GM21786 (cell line): Measurements from ENCODE around the gene SLC26A2.
"Not testable (repeated sequence)": the region's sequence is repeated elsewhere in the genome, so short reads cannot be mapped to it uniquely, and the experiment has no call there.

ENCODE experiments used
- ATAC-seq: cut with Tn5 transposase; IDR thresholded peaks from one replicate; pipeline ENCODE4 v1.9.1; 2021; ENCODE audit not compliant: unreplicated experiment

The SLC26A2 gene

DNA sequence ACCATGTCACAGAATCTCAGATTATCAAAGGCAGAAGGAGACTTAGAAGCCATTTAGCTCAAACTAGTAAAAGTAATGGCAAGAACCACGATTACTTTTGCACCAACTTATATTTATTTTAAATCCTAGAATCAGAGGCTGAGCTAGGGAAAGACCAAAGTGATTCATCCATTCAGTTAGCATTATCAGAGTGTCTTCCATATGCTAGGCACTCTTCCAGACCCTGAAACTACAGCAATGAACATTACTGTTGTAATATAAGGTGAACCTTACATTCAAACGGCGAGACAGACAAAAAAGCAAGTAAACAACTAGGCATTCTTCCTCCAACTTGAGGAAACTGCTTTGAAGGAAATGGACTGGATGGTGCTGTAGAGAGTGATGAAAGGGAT lies 23.9 kb upstream of the SLC26A2 start:
- ATAC-seq = no peak

DNA sequence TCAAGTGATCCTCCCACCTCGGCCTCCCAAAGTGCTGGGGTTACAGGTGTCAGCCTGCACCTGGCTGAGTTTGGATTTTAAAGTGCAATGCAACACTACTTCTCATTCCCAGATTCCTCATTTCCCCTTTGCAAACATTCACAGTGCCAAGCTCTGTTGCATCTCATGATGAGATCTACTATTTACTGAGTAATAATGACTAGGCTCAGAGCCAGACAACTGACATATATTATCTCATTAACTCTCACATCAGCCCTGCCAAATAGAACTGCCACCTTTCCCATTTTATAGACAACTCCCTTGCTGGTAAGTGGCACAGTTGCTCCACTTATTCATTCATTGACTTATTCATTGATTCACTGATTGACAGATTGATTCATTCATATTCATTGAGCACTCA lies 22.9 kb upstream of the SLC26A2 start:
- no peak for ATAC-seq

DNA sequence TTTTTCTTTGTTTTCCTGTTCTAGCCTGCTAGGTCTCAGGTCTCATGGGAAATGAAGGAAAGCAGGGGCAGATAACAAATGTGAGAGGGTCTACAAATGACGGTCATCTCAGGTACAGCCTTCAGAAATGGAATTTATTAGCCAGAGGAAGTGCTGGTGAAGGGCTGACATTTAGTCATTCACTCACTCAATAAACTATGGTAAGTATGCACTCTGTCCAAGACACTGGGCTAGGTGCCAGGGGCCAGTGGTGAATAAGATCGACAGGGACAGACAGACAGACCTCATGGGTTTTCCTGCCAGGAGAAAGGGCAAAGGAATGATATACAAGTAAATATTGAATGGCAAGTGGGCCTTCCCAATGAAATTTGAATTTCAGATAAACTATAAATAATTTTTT lies 22.3 kb upstream of the SLC26A2 start:
- ATAC-seq = no peak

DNA sequence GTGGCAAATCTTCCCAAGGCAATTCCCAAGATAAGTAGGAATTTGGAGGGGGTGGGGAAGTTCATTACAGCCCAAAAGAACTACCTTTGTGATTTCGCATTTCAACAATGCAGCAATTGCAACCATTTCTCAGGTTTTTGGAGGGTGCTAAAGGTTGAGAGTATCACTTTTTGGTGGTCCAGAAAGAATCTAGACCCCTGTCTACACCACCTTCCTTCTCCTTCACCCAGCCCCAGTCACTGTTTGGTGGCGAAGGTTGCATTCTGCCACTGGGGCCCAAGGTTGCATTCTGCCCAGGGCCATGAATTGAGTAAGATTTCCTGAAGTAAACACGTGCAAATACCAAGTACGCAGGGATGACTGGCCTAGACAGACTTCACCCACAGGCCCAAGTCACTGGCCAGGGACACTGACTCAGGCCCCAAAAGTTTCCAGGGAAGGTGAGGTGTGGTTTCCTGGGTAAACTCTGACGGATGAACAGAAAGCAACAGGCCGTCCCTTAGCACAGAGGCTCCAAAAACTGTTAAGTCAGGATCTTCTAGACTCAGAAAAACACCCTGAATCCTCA lies 21.7 kb upstream of the SLC26A2 start:
- ATAC-seq = no peak

DNA sequence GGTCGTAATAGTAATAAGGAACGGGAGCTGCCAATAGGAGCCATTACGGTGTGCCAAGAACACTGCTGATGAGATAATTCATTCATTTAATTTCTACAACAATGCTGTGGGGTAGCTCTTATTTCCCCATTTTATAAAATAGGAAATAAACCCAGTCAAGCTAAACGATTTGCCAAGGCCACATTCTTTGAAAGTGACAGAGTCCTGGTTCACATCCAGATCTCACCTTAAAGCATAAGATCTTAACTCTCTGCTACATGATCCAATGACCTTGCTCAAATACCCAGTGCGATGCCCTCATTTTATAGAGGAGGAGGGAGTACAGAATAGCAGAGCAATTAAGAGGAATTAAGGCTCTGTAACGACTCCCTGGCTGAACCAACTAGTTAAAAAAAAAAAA lies 21.0 kb upstream of the SLC26A2 start:
- no peak for ATAC-seq

DNA sequence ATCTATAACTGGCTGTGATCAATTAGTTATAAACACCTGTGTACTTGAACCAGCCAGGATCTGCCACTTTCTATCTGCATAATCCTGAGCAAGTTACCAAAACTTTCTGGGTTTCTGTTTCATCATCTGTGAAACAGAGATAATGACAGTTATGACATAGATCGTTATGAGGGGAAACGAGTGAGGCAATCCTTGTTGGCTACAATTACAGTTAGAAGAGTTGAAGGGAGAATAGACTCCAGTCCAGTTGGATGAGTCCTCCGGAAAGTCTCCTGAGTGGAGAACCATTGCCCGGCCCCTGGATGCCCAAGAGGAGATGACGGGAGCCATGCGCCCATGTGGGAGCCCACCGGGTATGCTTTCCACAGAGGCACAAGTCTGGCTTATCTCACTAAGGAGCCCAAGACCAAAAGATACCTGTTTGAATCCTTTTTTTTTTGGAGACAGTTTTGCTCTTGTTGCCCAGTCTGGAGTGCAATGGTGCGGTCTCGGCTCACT lies 20.4 kb upstream of the SLC26A2 start:
- ATAC-seq = peak; percentile 84

DNA sequence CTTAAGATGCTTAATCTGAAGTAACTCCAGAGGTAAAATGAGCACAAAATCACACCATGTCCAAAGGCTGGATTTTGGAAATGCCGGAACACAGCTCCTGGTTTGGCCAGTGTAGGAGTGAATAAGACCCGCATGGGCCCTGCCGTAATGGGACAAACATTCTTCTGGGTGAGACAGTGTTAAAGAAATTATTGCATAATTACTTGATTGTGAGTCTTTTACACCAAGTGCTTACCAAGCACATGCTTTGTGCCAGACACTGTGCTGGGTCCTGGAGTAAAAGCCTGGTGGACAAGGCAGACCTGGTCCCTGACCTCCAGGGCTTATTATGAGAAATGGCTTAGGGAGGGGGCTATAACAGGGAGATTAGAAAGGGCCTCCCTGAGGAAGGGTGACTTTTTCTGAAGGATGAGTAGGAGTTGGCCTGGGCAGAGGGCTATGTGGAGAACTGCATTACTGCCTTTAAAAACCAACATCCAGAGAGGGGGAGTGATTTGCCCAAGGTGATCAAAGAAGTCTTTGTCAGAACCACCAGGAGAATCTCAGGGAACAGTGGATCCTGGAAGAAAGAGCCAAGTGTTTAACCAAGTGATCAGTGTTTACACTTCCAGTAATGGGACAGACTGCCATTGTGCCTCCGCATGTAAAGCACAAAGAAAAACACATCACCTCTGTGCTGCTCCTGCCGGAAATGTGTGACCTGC lies 19.5 kb upstream of the SLC26A2 start:
- no peak for ATAC-seq

DNA sequence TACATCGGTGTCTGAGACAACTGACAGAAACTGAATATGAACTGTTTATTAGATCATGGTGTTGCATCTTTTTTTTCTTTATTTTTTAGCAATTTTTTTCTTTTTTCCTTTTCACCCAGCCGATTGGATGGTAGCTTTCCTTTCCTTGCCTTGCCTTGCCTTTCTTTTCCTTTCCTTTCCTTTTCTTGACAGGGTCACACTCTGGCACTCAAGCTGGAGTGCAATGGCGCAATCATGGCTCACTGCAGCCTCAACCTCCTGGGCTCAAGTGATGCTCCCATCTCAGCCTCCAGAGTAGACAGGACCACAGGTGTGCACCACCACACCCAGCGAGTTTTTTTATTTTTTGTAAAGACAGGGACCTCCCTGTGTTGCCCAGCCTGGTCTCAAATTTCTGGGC lies 18.8 kb upstream of the SLC26A2 start:
- no peak for ATAC-seq

DNA sequence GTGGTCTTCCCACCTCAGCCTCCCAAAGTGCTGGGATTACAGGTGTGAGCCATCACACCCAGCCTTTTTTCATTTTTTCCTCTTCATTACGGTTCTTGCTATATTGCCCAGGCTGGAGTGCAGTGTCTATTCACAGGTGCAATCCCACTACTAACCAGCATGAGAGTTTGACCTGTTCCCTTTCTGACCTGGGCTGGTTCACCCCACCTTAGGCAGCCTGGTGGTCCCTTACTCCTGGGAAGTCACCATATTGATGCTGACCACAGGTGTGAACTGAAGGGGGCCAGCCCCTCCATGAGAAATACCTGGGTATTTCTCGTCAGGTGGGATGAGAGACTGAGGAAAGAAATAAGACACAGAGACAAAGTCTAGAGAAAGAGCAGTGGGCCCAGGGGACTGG lies 18.4 kb upstream of the SLC26A2 start:
- no peak for ATAC-seq

DNA sequence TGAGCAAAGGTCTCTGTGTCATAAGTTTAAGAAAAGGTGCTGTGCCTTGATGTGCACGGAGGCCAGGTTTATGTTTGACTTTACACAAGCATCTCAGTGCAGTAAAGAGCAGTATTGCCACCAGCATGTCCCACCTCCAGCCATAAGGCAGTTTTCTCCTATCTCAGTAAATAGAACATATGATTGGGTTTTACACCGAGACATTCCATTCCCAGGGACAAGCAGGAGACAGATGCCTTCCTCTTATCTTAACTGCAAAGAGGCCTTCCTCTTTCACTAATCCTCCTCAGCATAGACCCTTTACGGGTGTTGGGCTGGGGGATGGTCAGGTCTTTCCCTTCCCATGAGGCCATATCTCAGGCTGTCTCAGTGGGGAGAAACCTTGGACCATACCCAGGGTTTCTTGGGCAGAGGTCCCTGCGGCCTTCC lies 17.8 kb upstream of the SLC26A2 start:
- ATAC-seq = not testable (repeated sequence)

DNA sequence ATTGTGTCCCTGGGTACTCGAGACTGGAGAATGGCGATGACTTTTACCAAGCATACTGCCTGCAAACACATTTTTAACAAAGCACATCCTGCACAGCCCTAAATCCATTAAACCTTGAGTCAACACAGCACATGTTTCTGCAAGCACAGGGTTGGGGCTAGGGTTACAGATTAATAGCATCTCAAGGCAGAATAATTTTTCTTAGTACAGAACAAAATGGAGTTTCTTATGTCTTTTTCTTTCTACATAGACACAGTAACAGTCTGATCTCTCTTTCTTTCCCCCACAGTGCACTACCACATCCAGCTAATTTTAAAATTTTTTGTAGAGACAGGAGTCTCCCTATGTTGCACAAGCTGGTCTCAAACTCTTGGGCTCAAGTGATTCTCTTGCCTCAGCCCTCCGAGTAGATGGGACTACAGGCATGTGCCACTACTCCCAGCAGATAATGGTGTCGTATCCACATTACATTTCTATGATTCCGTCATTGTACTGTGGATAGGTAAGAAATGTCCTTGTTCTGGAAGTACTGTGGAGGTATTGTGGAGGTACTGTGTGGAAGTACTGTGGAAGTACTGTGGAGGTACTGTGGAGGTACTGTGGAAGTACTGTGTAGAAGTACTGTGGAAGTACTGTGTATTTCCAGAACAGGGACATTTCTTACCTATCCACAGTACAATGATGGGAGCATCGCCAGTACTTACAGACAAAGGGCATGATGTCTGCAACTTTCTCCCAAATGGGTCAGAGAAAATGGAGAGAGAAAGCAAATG lies 17.2 kb upstream of the SLC26A2 start:
- ATAC-seq = not testable (repeated sequence)

DNA sequence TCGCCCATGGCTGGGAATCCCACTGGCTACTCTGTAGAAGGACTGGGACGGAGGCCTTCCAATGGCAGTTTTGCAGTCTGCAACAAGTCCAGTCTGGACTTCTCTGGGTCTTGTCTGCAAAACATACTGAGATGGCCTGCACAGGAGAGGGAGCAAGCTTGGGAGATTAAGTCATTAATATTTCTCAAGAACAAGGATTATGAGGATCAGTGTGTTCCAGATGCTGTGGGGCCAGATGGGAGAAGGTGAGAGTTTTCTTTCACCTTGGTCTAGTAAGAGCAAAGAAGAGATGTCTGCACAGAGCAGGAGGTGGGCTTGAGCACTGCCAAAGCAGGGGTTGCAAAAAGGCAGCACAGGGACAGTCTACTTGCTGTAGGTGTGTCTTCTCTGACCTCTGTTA lies 15.9 kb upstream of the SLC26A2 start, which contains the start of gene PDE6A:
Gene PDE6A (minus strand): TSS at position 128 of the 400 bp plus-strand sequence. CDS start 120 bp downstream, at position 8.
- ATAC-seq = no peak

DNA sequence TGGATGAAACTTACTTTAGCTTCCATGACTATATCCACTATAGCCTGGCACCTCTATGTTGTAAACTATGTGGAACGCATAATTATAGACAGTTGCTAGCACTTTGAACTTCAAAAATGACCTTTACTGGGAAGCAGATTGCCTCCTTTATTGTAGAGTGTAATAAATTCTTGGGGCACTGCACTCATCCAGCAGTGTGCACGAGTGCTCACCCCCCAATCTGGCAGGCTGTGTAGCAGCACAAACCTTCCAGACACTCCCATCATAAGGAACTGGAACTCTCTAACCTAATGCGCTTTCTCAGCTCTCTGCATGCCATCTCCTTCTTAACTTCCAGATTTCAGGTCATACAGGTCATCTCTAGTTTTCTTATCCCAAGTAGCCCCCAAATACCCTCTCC lies 14.4 kb upstream of the SLC26A2 start:
- no peak for ATAC-seq

DNA sequence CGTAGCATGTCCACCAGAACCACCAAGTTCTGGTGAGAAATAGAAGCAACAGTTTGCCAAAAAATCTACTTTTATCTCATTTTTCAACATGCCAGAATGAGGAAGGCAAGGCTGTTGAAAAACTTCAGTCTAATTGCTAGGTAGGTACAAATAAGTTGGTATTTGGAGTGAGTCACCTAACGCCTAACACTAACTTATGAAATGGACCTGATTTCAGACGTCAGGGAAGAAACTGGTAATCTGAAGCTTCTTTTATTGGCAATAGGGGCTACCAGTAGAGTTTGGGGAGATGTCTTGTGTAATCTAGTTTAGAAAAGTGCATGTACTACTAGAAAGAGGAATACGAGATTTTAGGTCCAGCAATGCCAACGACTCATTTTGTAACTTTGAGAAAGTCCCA lies 11.6 kb upstream of the SLC26A2 start:
- no peak for ATAC-seq

DNA sequence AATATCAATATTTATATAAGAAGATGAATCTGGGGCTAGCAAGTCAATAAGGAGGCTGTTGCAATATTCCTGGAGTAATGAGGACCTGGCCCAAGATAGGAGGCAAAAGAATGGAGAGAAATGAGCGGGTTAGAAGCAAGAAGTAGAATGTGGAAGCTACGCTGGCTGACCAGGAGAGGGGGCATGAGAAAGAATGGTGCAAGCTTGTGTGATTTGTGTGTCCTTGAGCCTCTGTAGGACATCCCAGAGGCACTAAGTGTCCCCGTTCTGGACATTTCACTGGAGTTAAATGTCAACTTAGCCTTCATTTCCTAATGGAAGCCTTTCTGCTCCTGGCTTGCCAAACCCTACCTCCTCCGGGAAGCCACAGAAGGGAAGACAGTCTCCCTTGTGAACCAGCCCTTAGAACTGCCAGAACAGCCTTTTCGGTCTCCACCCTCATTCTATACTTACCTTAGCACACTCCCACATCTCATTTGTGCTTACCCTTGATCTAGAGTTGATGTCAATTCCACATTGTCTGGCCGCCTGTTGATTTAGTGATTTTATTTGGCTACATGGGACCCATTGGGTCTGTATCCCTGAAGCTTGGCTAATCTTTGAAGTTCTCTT lies 9.3 kb upstream of the SLC26A2 start:
- no peak for ATAC-seq

DNA sequence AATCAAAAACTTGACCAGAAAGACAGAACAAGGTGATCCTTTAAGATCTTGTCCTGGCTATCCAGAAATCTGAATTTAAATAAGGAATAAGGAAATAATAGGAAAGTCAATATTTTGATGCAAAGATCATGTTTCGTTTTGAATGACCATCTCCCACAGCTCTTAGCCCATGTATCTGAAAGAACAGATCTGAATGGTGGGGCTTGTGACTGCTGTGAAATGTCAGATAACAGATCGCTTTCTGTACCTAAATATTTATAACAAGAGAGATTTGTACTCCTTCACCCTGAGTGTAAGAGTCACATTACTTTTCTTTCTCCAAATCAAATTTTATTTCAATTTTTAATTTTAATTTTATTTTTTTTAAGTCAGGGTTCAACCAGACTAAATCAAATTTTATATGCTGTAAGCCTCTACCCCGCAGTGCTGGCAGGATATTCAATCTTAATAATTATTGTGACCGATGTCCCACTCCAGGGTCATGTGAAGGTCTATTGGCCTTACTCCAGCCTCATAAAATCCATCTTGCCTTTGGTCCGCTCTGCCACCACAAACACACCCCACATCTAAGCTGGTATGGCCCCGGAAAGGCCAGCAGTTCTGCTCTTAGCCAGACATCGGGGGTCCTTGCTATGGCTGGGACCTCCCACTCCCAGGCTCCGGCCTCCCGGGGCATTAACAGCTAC lies 7.0 kb upstream of the SLC26A2 start:
- no peak for ATAC-seq

DNA sequence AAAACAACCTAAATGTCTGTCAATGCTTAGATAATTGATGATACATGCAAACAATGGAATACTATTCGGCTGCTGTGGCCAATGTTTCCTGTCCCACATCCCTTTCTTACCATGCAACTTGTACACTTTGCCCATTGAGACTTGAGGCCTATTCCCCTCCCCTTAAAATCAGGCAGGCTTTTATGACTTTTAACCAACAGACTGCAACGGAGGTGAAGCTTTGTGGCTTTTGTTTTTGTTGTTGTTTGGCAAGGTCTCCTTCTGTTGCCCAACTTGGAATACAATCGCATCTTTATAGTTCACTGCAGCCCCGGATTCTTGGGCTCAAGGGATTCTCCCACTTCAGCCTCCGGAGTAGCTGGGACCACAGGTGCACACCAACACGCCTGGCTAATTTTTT lies 5.8 kb upstream of the SLC26A2 start:
- ATAC-seq = no peak

DNA sequence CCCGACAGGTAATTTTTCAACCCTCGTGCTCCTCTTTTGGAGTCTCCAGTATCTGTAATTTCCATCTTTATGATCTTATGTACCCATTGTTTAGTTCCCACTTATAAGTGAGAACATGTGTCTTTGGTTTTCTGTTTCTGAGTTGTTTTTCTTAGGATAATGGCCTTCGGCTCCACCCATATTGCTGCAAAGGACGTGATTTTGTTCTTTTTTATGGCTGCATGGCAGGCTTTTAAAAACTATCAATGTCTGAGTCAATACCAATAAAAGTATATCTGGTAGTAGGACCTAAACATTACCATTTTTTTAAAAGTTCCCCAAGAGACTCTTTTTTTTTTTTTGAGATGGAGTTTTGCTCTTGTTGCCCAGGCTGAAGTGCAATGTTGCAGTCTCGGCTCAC lies 3.9 kb upstream of the SLC26A2 start:
- no peak for ATAC-seq

DNA sequence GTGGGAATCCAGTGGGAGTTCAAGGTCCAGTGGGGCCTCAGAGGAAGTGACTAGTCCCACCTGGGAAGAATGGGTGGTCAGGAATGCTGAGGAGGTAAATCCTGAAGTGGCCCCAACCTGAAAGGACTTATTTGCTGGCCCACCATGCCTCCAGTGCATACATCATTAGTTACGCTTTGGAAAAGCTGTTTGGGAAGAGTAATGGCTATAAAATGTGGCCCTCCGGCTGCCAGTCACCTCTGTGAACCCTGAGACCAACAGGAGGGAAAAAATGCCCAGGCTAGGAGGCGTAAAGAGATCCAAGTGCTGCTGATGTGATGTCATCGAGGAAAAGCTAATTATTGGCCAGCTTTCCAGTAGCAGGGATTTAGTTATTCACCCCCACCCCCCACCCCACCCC lies 2.7 kb upstream of the SLC26A2 start:
- ATAC-seq = no peak

DNA sequence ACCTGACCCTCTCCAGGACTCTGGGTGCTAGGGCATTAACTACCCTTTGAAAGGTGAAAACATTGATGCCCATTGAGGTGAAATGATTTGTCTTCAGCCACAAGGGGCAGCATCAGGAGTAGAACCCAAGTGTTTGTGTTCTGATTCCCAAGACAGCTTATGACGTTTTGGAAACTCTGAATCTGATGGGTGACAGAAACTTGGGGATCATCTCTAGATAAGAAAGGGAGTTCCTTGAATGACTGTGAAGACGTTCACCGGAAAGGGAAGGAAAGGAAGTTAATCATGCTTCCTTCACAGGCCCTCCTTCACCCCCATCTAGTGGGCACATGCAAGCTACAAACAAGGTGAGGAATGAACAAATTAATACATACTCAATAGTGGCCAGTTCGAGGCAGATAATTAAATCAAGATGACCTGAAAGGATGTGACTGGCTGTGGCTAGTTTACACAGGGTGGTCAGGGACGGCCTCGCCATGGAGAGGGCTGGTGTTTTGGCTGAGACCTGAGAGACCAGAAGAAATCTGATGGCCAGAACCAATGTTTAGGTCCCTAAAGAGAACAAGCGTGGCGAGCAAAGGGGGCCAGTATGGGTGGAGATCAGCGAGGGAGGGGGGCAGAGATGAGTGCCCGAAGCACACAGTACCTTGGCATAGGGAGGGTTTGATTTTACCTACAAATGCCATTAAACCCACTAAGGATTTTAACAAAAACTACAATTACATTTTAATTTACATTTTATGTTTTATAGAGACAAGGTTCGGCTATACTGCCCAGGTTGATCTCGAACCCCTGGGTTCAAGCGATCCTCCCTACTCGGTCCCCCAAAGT lies 937 bp upstream of the SLC26A2 start:
- ATAC-seq = peak; percentile 20
